Cardiac septum (tissue), 1 donor: ENCODE measurements around the gene RERE. TPM values are rescaled to one million over a fixed set of nuclear protein-coding genes. Genes with fewer than 3 reads are reported as not detected.
"Not testable (repeated sequence)": the region's sequence is repeated elsewhere in the genome, so short reads cannot be mapped to it uniquely, and the experiment has no call there.

Experiments
- DNase-seq: peaks from one replicate; pipeline ENCODE4 v3.0.0-alpha.2; 2020; ENCODE audit warnings: low spot score
- intact Hi-C: fragments of 100-400 bp; cut with DNase I; formaldehyde crosslinking; loops from one replicate; pipeline ENCODE4 v1.14.0; 2022
- total RNA-seq: library from RNA; stranded (reverse); fragmentation: NEBNext Ultra II Directional; extraction: Animal tissue kit (Norgen Biotek cat#: 25700); gene quantifications from one replicate; pipeline ENCODE4 v1.2.1, GENCODE V29; 2021
- donor health status: DM: no; HTN: no; CAD: no.

The RERE gene
- total RNA-seq, 1 donor from 2014 or later: 102 TPM

- intact Hi-C loops: no loop called here
- no peak for DNase-seq
These were observed 293.7 kb downstream of the RERE start for GRCh38 chr1:8523666-8524206.

GRCh38 chr1:8520483-8520966 lies 296.9 kb downstream of the RERE start:
- DNase-seq: no peak
- intact Hi-C loops: no loop called here

GRCh38 chr1:8519167-8519566 lies 298.3 kb downstream of the RERE start:
- no peak for DNase-seq
- intact Hi-C loops: no loop called here

- DNase-seq: no peak
- intact Hi-C loops: no loop called here
These were observed 299.0 kb downstream of the RERE start for GRCh38 chr1:8518490-8518801.

- no peak for DNase-seq
- intact Hi-C loops: no loop called here
These were observed 299.6 kb downstream of the RERE start for GRCh38 chr1:8517661-8518489.

GRCh38 chr1:8516793-8517556 lies 300.5 kb downstream of the RERE start:
- DNase-seq: no peak
- intact Hi-C loops: no loop called here

GRCh38 chr1:8516278-8516777 lies 301.1 kb downstream of the RERE start:
- intact Hi-C loops: no loop called here
- DNase-seq: no peak

- no peak for DNase-seq
- intact Hi-C loops: no loop called here
These were observed 304.9 kb downstream of the RERE start for GRCh38 chr1:8512504-8512903.

- intact Hi-C loops: no loop called here
- DNase-seq: no peak
These were observed 307.2 kb downstream of the RERE start for GRCh38 chr1:8510041-8510823.

GRCh38 chr1:8509579-8509978 lies 307.9 kb downstream of the RERE start:
- intact Hi-C loops: no loop called here
- no peak for DNase-seq

GRCh38 chr1:8506995-8507615 lies 310.3 kb downstream of the RERE start:
- no peak for DNase-seq
- intact Hi-C loops: no loop called here

GRCh38 chr1:8506456-8506855 lies 311.0 kb downstream of the RERE start:
- no peak for DNase-seq
- intact Hi-C loops: no loop called here

GRCh38 chr1:8503842-8504241 lies 313.6 kb downstream of the RERE start:
- intact Hi-C loops: no loop called here
- DNase-seq: no peak

- DNase-seq, intact Hi-C loops: not testable (repeated sequence)
These were observed 314.5 kb downstream of the RERE start for GRCh38 chr1:8502949-8503348.

GRCh38 chr1:8497210-8497819 lies 320.1 kb downstream of the RERE start:
- intact Hi-C loops: no loop called here
- DNase-seq: no peak

- intact Hi-C loops: no loop called here
These were observed 321.0 kb downstream of the RERE start for GRCh38 chr1:8496473-8496872.

GRCh38 chr1:8495928-8496401 lies 321.5 kb downstream of the RERE start:
- intact Hi-C loops: no loop called here

More at GRCh38 chr1:8496473-8496872, 321.0 kb downstream of the RERE start:
- DNase-seq: no peak

GRCh38 chr1:8494681-8495080 lies 322.8 kb downstream of the RERE start:
- intact Hi-C loops: no loop called here
- no peak for DNase-seq

More at GRCh38 chr1:8495928-8496401, 321.5 kb downstream of the RERE start:
- DNase-seq: no peak
